HCT116 (cell line): ENCODE measurements around the gene C1orf141. TPM values are rescaled to one million over a fixed set of nuclear protein-coding genes. Genes with fewer than 3 reads are reported as not detected.
"Not testable (repeated sequence)": the region's sequence is repeated elsewhere in the genome, so short reads cannot be mapped to it uniquely, and the experiment has no call there.

Experiments used
- ATAC-seq: fragments of 200-7000 bp; cut with Tn5 transposase; 2 replicates; pipeline ENCODE4 v1.9.1; 2020; ENCODE audit warnings: mild to moderate bottlenecking, moderate library complexity
- BruUV-seq: library from RNA; stranded (reverse); fragments of 400-500 nt; replicated peaks from 2 replicates; lab custom pipeline; 2021; lab: Mats Ljungman, UMichigan
- CTCF ChIA-PET: fragments of 300-600 bp; sonication (Branson Sonifier 250); formaldehyde crosslinking; loops from one replicate; lab custom pipeline; 2021; ENCODE audit warnings: antibody characterized with exemption; lab: Charles Lee
- POLR2A ChIA-PET: fragments of 300-600, 350-600 bp; sonication (Branson Sonifier 250); formaldehyde crosslinking; loops from one replicate; lab custom pipeline; 2021; ENCODE audit warnings: antibody characterized with exemption; lab: Charles Lee
- RAD21 ChIA-PET, 2 experiments: fragments of 300-600 bp; sonication (Branson Sonifier 250); formaldehyde crosslinking; loops; one replicate each; lab custom pipeline; 2023; ENCODE audit warnings: low total read pairs in 2 of 2; ENCODE audit not compliant: uncharacterized antibody in 2 of 2, unreplicated experiment in 2 of 2, low non-redundant PET in 1 of 2; lab: Charles Lee
- DNase-seq: peaks from one replicate; pipeline ENCODE4 v3.0.0-alpha.2; 2010; ENCODE audit warnings: low read depth, low spot score
- H2AFZ ChIP-seq: fragments of 200-600 bp; shearing (Covaris generic), sonication (generic); 2 replicates; pipeline ENCODE4 v1.6.1; 2017; ENCODE audit warnings: low read depth, mixed run types, mixed read lengths, antibody characterized with exemption, low read length; ENCODE audit not compliant: poor library complexity, severe bottlenecking
- H3K27ac ChIP-seq: 2 replicates; pipeline ENCODE4 v1.5.1; 2012; ENCODE audit warnings: low read depth, low read length
- H3K27me3 ChIP-seq: fragments of 200-600 bp; sonication (generic); 2 replicates; pipeline ENCODE4 v1.6.1; 2016; ENCODE audit warnings: mixed run types, low read length, mixed read lengths; ENCODE audit not compliant: insufficient read depth
- H3K36me3 ChIP-seq, 2 experiments: fragments of 200-500 bp in 1 of 2; fragments of 200-600 bp in 1 of 2; sonication (Bioruptor generic) in 1 of 2; sonication (generic) in 1 of 2; 2 replicates each; pipeline versions ENCODE4 v1.5.1 to v1.6.1; 2014 to 2016; ENCODE audit warnings: low read length in 2 of 2, inconsistent platforms in 1 of 2, mixed read lengths in 1 of 2, mixed run types in 1 of 2; ENCODE audit not compliant: insufficient read depth in 2 of 2, control insufficient read depth in 1 of 2
- H3K4me1 ChIP-seq, 2 experiments: fragments of 200-600 bp in 1 of 2; sonication (generic) in 1 of 2; 2 replicates each; pipeline versions ENCODE4 v1.5.1 to v1.6.1; 2012 to 2017; ENCODE audit warnings: low read length in 2 of 2, inconsistent platforms in 1 of 2, mild to moderate bottlenecking in 1 of 2, mixed read lengths in 1 of 2, mixed run types in 1 of 2, moderate library complexity in 1 of 2; ENCODE audit not compliant: insufficient read depth in 2 of 2, control insufficient read depth in 1 of 2
- H3K4me2 ChIP-seq: fragments of 200-600 bp; sonication (generic); 2 replicates; pipeline ENCODE4 v1.6.1; 2017; ENCODE audit warnings: mixed run types, low read length, mixed read lengths
- H3K4me3 ChIP-seq, 2 experiments: fragments of 200-600 bp in 1 of 2; sonication (generic) in 1 of 2; replicated peaks in 1 of 2; 2 replicates each; pipeline ENCODE4 v1.5.1; 2011 to 2016; ENCODE audit warnings: low read length in 2 of 2, control low read depth in 1 of 2, low read depth in 1 of 2, mild to moderate bottlenecking in 1 of 2, mixed read lengths in 1 of 2, mixed run types in 1 of 2
- H3K79me2 ChIP-seq: fragments of 200-600 bp; sonication (generic); 2 replicates; pipeline ENCODE4 v1.6.1; 2017; ENCODE audit warnings: mild to moderate bottlenecking, mixed run types, low read length, moderate library complexity, mixed read lengths; ENCODE audit not compliant: insufficient read depth
- H3K9ac ChIP-seq: fragments of 200-600 bp; sonication (generic); 2 replicates; pipeline ENCODE4 v1.6.1; 2016; ENCODE audit warnings: low read length, mixed read lengths
- H3K9me2 ChIP-seq: fragments of 200-600 bp; sonication (generic), shearing (Covaris generic); 2 replicates; pipeline ENCODE4 v1.6.1; 2017; ENCODE audit warnings: mixed run types, mild to moderate bottlenecking, moderate library complexity; ENCODE audit not compliant: insufficient read depth
- H3K9me3 ChIP-seq, 2 experiments: fragments of 200-500 bp in 1 of 2; fragments of 200-600 bp in 1 of 2; sonication (Bioruptor generic) in 1 of 2; sonication (generic) in 1 of 2; 2 replicates each; pipeline ENCODE4 v1.6.1; 2014 to 2017; ENCODE audit warnings: low read length in 2 of 2, mixed read lengths in 2 of 2, inconsistent platforms in 1 of 2, low read depth in 1 of 2, mild to moderate bottlenecking in 1 of 2, mixed run types in 1 of 2, moderate library complexity in 1 of 2; ENCODE audit not compliant: control insufficient read depth in 1 of 2, insufficient read depth in 1 of 2
- H4K20me1 ChIP-seq: fragments of 200-600 bp; sonication (generic), shearing (Covaris generic); 2 replicates; pipeline ENCODE4 v1.6.1; 2017; ENCODE audit warnings: mixed run types, mild to moderate bottlenecking, moderate library complexity; ENCODE audit not compliant: insufficient read depth
- CBX3 ChIP-seq: IDR thresholded peaks from 2 replicates; pipeline ENCODE4 v1.6.1; 2012; ENCODE audit warnings: low read depth
- CTCF ChIP-seq, 3 experiments: fragments of 200-600 bp in 1 of 3; sonication (generic) in 1 of 3; IDR thresholded peaks in 2 of 3; conservative IDR thresholded peaks in 1 of 3; 2 replicates each; pipeline ENCODE4 v1.5.1; 2012 to 2017; ENCODE audit warnings: low read depth in 2 of 3, low read length in 2 of 3, antibody characterized with exemption in 1 of 3, borderline replicate concordance in 1 of 3, control low read depth in 1 of 3, mild to moderate bottlenecking in 1 of 3, mixed read lengths in 1 of 3, mixed run types in 1 of 3, moderate library complexity in 1 of 3; ENCODE audit not compliant: insufficient read depth in 1 of 3
- EGR1 ChIP-seq: IDR thresholded peaks from 2 replicates; pipeline ENCODE4 v1.6.1; 2012; ENCODE audit warnings: low read depth
- POLR2AphosphoS5 ChIP-seq: IDR thresholded peaks from 2 replicates; pipeline ENCODE4 v1.6.1; 2011; ENCODE audit warnings: mild to moderate bottlenecking, low read depth, low read length, moderate library complexity
- SIN3A ChIP-seq: IDR thresholded peaks from 2 replicates; pipeline ENCODE4 v1.6.1; 2012; ENCODE audit warnings: low read depth
- SP1 ChIP-seq: IDR thresholded peaks from 2 replicates; pipeline ENCODE4 v1.6.1; 2012; ENCODE audit warnings: low read depth
- SRF ChIP-seq: IDR thresholded peaks from 2 replicates; pipeline ENCODE4 v1.6.1; 2012; ENCODE audit warnings: low read depth
- TCF7L2 ChIP-seq: IDR thresholded peaks from 2 replicates; pipeline ENCODE4 v1.7.0; 2011; ENCODE audit warnings: borderline replicate concordance, inconsistent platforms; ENCODE audit not compliant: insufficient read depth, insufficient read length; ENCODE audit errors: extremely low read depth
- ZFX ChIP-seq: fragments of 450-650 bp; IDR thresholded peaks from 2 replicates; pipeline ENCODE4 v1.6.1; 2017
- intact Hi-C: fragments of 100-400 bp; cut with micrococcal nuclease; formaldehyde crosslinking; loops from 2 replicates; pipeline ENCODE4 v1.10.0; 2022
- total RNA-seq: library from RNA; stranded (reverse); gene quantifications from one replicate; pipeline ENCODE4 v1.2.1, GENCODE V29; 2021; ENCODE audit not compliant: unreplicated experiment
- TF ChIP-seq, protein P1 (sequence below): IDR thresholded peaks from 2 replicates; pipeline ENCODE4 v1.6.1; 2012
- TF ChIP-seq, protein P2 (sequence below): IDR thresholded peaks from 2 replicates; pipeline ENCODE4 v1.6.1; 2011; ENCODE audit warnings: mild to moderate bottlenecking, low read length, moderate library complexity; ENCODE audit not compliant: insufficient replicate concordance; ENCODE audit errors: extremely low read depth
- TF ChIP-seq, protein P3 (sequence below): IDR thresholded peaks from 2 replicates; pipeline ENCODE4 v1.6.1; 2012; ENCODE audit warnings: low read depth
- TF ChIP-seq, protein P4 (sequence below): IDR thresholded peaks from 2 replicates; pipeline ENCODE4 v1.6.1; 2012

Gene C1orf141
- total RNA-seq, 1 experiment from 2014 or later: not detected

- no peaks in the 10 kb centered on the region for H3K36me3 ChIP-seq
- no peak for DNase-seq
- H3K4me3 ChIP-seq: no peak overlapping the region
- no TSS peak for BruUV-seq
- no peaks in the 10 kb centered on the region for H3K27me3 ChIP-seq
- H3K79me2 ChIP-seq: no peaks in the 10 kb centered on the region
- H3K4me1 ChIP-seq: no peaks in the 10 kb centered on the region
- no peaks in the 10 kb centered on the region for H4K20me1 ChIP-seq
- TF ChIP-seq EGR1 (no peak), ZFX (no peak), SRF (no peak), POLR2AphosphoS5 (no peak), CBX3 (no peak), CTCF (IDR thresholded peaks at IDR 0.05 in 2 of 3, conservative IDR thresholded peaks at IDR 0.05 in 1 of 3; ENCODE audit: borderline replicate concordance in 1 of 3, insufficient read depth in 1 of 3, low read depth in 2 of 3, low read length in 2 of 3) (no peak), SP1 (no peak), SIN3A (no peak), TCF7L2 (no peak)
- TF ChIP-seq, protein P1, sequence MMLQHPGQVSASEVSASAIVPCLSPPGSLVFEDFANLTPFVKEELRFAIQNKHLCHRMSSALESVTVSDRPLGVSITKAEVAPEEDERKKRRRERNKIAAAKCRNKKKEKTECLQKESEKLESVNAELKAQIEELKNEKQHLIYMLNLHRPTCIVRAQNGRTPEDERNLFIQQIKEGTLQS: no peak
- TF ChIP-seq, protein P2, sequence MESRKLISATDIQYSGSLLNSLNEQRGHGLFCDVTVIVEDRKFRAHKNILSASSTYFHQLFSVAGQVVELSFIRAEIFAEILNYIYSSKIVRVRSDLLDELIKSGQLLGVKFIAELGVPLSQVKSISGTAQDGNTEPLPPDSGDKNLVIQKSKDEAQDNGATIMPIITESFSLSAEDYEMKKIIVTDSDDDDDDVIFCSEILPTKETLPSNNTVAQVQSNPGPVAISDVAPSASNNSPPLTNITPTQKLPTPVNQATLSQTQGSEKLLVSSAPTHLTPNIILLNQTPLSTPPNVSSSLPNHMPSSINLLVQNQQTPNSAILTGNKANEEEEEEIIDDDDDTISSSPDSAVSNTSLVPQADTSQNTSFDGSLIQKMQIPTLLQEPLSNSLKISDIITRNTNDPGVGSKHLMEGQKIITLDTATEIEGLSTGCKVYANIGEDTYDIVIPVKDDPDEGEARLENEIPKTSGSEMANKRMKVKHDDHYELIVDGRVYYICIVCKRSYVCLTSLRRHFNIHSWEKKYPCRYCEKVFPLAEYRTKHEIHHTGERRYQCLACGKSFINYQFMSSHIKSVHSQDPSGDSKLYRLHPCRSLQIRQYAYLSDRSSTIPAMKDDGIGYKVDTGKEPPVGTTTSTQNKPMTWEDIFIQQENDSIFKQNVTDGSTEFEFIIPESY: no peak
- TF ChIP-seq, protein P3, sequence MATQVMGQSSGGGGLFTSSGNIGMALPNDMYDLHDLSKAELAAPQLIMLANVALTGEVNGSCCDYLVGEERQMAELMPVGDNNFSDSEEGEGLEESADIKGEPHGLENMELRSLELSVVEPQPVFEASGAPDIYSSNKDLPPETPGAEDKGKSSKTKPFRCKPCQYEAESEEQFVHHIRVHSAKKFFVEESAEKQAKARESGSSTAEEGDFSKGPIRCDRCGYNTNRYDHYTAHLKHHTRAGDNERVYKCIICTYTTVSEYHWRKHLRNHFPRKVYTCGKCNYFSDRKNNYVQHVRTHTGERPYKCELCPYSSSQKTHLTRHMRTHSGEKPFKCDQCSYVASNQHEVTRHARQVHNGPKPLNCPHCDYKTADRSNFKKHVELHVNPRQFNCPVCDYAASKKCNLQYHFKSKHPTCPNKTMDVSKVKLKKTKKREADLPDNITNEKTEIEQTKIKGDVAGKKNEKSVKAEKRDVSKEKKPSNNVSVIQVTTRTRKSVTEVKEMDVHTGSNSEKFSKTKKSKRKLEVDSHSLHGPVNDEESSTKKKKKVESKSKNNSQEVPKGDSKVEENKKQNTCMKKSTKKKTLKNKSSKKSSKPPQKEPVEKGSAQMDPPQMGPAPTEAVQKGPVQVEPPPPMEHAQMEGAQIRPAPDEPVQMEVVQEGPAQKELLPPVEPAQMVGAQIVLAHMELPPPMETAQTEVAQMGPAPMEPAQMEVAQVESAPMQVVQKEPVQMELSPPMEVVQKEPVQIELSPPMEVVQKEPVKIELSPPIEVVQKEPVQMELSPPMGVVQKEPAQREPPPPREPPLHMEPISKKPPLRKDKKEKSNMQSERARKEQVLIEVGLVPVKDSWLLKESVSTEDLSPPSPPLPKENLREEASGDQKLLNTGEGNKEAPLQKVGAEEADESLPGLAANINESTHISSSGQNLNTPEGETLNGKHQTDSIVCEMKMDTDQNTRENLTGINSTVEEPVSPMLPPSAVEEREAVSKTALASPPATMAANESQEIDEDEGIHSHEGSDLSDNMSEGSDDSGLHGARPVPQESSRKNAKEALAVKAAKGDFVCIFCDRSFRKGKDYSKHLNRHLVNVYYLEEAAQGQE: no peak
- TF ChIP-seq, protein P4, sequence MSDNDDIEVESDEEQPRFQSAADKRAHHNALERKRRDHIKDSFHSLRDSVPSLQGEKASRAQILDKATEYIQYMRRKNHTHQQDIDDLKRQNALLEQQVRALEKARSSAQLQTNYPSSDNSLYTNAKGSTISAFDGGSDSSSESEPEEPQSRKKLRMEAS: no peak
- H3K9ac ChIP-seq: no peak overlapping the region
- H3K4me2 ChIP-seq: no peak overlapping the region
- no peak for ATAC-seq
- no peak overlapping the region for H2AFZ ChIP-seq
- ChIA-PET CTCF (no interaction called here), POLR2A (no interaction called here), RAD21 (no interaction called here)
- no peak overlapping the region for H3K27ac ChIP-seq
- intact Hi-C loops: no loop called here
- no peaks in the 10 kb centered on the region for H3K9me2 ChIP-seq
- H3K9me3 ChIP-seq: no peaks in the 10 kb centered on the region
Measured at GRCh38 chr1:67142931-67143330, 8.2 kb upstream of the C1orf141 start.

GRCh38 chr1:67141832-67142231 lies 7.1 kb upstream of the C1orf141 start:
- H3K4me3 ChIP-seq, DNase-seq, H3K9ac ChIP-seq, H2AFZ ChIP-seq, H3K4me1 ChIP-seq, H3K9me3 ChIP-seq, POLR2A ChIA-PET, H3K27me3 ChIP-seq, H3K36me3 ChIP-seq, intact Hi-C loops, H4K20me1 ChIP-seq, H3K27ac ChIP-seq, H3K4me2 ChIP-seq, H3K79me2 ChIP-seq, BruUV-seq, ATAC-seq, RAD21 ChIA-PET, H3K9me2 ChIP-seq: not testable (repeated sequence)
- CTCF ChIA-PET: interaction anchor here (0.7 to 1.2 kb wide), 2 partner anchors 15 to 144 kb away, joined by 3 read pairs; no protein-coding TSS in a partner anchor
